MM.1S (cell line): Measurements from ENCODE around the gene SUSD3.

Experiments used
- DNase-seq: peaks from one replicate; pipeline ENCODE4 v3.0.0-alpha.2; 2015
- H2AFZ ChIP-seq: fragments of 300-600 bp; sonication (generic); 2 replicates; pipeline ENCODE4 v1.6.0; 2016; ENCODE audit warnings: antibody characterized with exemption, low read length
- H3F3A ChIP-seq: fragments of 300-600 bp; sonication (generic); 2 replicates; pipeline ENCODE4 v1.6.1; 2016; ENCODE audit warnings: mild to moderate bottlenecking, antibody characterized with exemption, low read length, moderate library complexity, mixed read lengths; ENCODE audit not compliant: insufficient read depth
- H3K27ac ChIP-seq: fragments of 300-600 bp; sonication (generic); 2 replicates; pipeline ENCODE4 v1.5.1; 2016; ENCODE audit warnings: mild to moderate bottlenecking, low read length
- H3K27me3 ChIP-seq: fragments of 300-600 bp; sonication (generic); replicated peaks from 2 replicates; pipeline ENCODE4 v1.6.0; 2016; ENCODE audit warnings: low read length; ENCODE audit not compliant: insufficient read depth
- H3K36me3 ChIP-seq: fragments of 300-600 bp; sonication (generic); replicated peaks from 2 replicates; pipeline ENCODE4 v1.6.1; 2016; ENCODE audit warnings: mild to moderate bottlenecking, low read length, mixed read lengths; ENCODE audit not compliant: insufficient read depth
- H3K4me1 ChIP-seq: fragments of 300-600 bp; sonication (generic); 2 replicates; pipeline ENCODE4 v1.6.1; 2016; ENCODE audit warnings: low read length, mixed read lengths
- H3K4me2 ChIP-seq: fragments of 300-600 bp; sonication (generic); 2 replicates; pipeline ENCODE4 v1.6.0; 2016; ENCODE audit warnings: low read depth, low read length
- H3K4me3 ChIP-seq: fragments of 300-600 bp; sonication (generic); 2 replicates; pipeline ENCODE4 v1.5.1; 2016; ENCODE audit warnings: low read length, mixed read lengths
- H3K79me2 ChIP-seq: fragments of 300-600 bp; sonication (generic); 2 replicates; pipeline ENCODE4 v1.6.1; 2016; ENCODE audit warnings: mixed run types, low read length, mixed read lengths
- H3K9ac ChIP-seq: fragments of 300-600 bp; sonication (generic); 2 replicates; pipeline ENCODE4 v1.6.1; 2016; ENCODE audit warnings: low read length, mixed read lengths
- H3K9me2 ChIP-seq: fragments of 300-600 bp; sonication (generic); replicated peaks from 2 replicates; pipeline ENCODE4 v1.6.1; 2016; ENCODE audit warnings: mild to moderate bottlenecking, low read length, mixed read lengths; ENCODE audit not compliant: insufficient read depth
- H3K9me3 ChIP-seq: fragments of 300-600 bp; sonication (generic); replicated peaks from 2 replicates; pipeline ENCODE4 v1.6.1; 2016; ENCODE audit warnings: mild to moderate bottlenecking, low read length, mixed read lengths; ENCODE audit not compliant: insufficient read depth
- H4K20me1 ChIP-seq: fragments of 300-600 bp; sonication (generic); 2 replicates; pipeline ENCODE4 v1.6.1; 2016; ENCODE audit warnings: mild to moderate bottlenecking, low read length, moderate library complexity, mixed read lengths; ENCODE audit not compliant: insufficient read depth
- CTCF ChIP-seq: fragments of 300-600 bp; sonication (generic); IDR thresholded peaks from 2 replicates; pipeline ENCODE4 v1.5.1; 2016; ENCODE audit warnings: antibody characterized with exemption, low read length, mixed read lengths
- EZH2 ChIP-seq: fragments of 300-600 bp; sonication (generic); optimal IDR thresholded peaks from 2 replicates; pipeline ENCODE3; 2017; ENCODE audit warnings: low read depth, mild to moderate bottlenecking, antibody characterized with exemption, low read length, mixed read lengths
- EZH2phosphoT487 ChIP-seq: fragments of 300-600 bp; sonication (generic); IDR thresholded peaks from 2 replicates; pipeline ENCODE4 v1.6.1; 2018; ENCODE audit warnings: antibody characterized with exemption, low read length

Gene SUSD3

GRCh38 chr9:93061260-93061751 lies 2.8 kb downstream of the SUSD3 start:
- H3K4me1 ChIP-seq = peaks cover 50% of the 10 kb centered on the region
- peaks cover 44% of the 10 kb centered on the region for H3K79me2 ChIP-seq
- H2AFZ ChIP-seq = 0 out of 2 replicates have a peak overlapping the region, but pooled peaks have one; percentile 51
- H3K9me2 ChIP-seq = no peaks in the 10 kb centered on the region
- H3K9ac ChIP-seq = peak overlapping the region; percentile 43
- H3F3A ChIP-seq = peaks cover 38% of the 10 kb centered on the region
- H3K9me3 ChIP-seq = no peaks in the 10 kb centered on the region
- peak overlapping the region; percentile 56 for H3K4me2 ChIP-seq
- H3K36me3 ChIP-seq = no peaks in the 10 kb centered on the region
- H3K27ac ChIP-seq = peak overlapping the region; percentile 84
- H4K20me1 ChIP-seq = no peaks in the 10 kb centered on the region
- 0 out of 2 replicates have a peak overlapping the region, but pooled peaks have one; percentile 8 for H3K4me3 ChIP-seq
- H3K27me3 ChIP-seq = no peaks in the 10 kb centered on the region
- no peak for DNase-seq
- no peak for TF ChIP-seq EZH2phosphoT487
- TF ChIP-seq CTCF = no peak
- no peak for TF ChIP-seq EZH2

GRCh38 chr9:93061791-93062763 lies 3.6 kb downstream of the SUSD3 start:
- peaks cover 38% of the 10 kb centered on the region for H3F3A ChIP-seq
- peak overlapping the region; percentile 84 for H3K27ac ChIP-seq
- TF ChIP-seq CTCF = peak; percentile 30; the same call in 1 of the 2 replicates
- TF ChIP-seq EZH2 = no peak
- no peak for TF ChIP-seq EZH2phosphoT487
- peaks cover 50% of the 10 kb centered on the region for H3K4me1 ChIP-seq
- peak; percentile 88 for DNase-seq
- no peaks in the 10 kb centered on the region for H4K20me1 ChIP-seq
- no peaks in the 10 kb centered on the region for H3K36me3 ChIP-seq
- no peaks in the 10 kb centered on the region for H3K27me3 ChIP-seq
- H3K9ac ChIP-seq = peak overlapping the region; percentile 43
- peak overlapping the region; percentile 51 for H2AFZ ChIP-seq
- peak overlapping the region; percentile 20 for H3K4me3 ChIP-seq
- peaks cover 44% of the 10 kb centered on the region for H3K79me2 ChIP-seq
- H3K9me2 ChIP-seq = no peaks in the 10 kb centered on the region
- no peaks in the 10 kb centered on the region for H3K9me3 ChIP-seq
- H3K4me2 ChIP-seq = peak overlapping the region; percentile 56

GRCh38 chr9:93064392-93065134 lies 6.1 kb downstream of the SUSD3 start:
- Histone ChIP-seq H3K9me2 (no peaks in the 10 kb centered on the region), H3K36me3 (no peaks in the 10 kb centered on the region), H3K4me1 (peaks cover 47% of the 10 kb centered on the region), H3F3A (peaks cover 28% of the 10 kb centered on the region), H4K20me1 (no peaks in the 10 kb centered on the region), H3K4me3 (peak overlapping the region; percentile 1; the same call in 1 of the 2 replicates), H3K9ac (peak overlapping the region; percentile 19; the same call in 1 of the 2 replicates), H3K79me2 (peaks cover 41% of the 10 kb centered on the region), H3K9me3 (no peaks in the 10 kb centered on the region), H3K27me3 (no peaks in the 10 kb centered on the region), H2AFZ (peak overlapping the region; percentile 32), H3K27ac (peak overlapping the region; percentile 84), H3K4me2 (peak overlapping the region; percentile 21; the same call in 1 of the 2 replicates)
- DNase-seq = peak; percentile 97
- TF ChIP-seq EZH2phosphoT487 (no peak), CTCF (no peak), EZH2 (no peak)
